B cell (primary cell): ENCODE results near the gene SGCD. TPM values are rescaled to one million over a fixed set of nuclear protein-coding genes. Genes with fewer than 3 reads are reported as not detected.

Source experiments
- ATAC-seq: fragments of 200-7000 bp; cut with Tn5 transposase; one replicate; pipeline ENCODE4 v1.10.0; 2021; ENCODE audit warnings: low read depth, mild to moderate bottlenecking, moderate number of reproducible peaks, moderate library complexity
- CTCF ChIA-PET: fragments of 350-600 bp; sonication (Branson Sonifier 250); formaldehyde crosslinking; loops from one replicate; lab custom pipeline; 2021; ENCODE audit warnings: antibody characterized with exemption, inconsistent platforms; lab: Charles Lee
- POLR2A ChIA-PET: fragments of 350-600 bp; sonication (Branson Sonifier 250); formaldehyde crosslinking; loops from one replicate; lab custom pipeline; 2021; ENCODE audit warnings: antibody characterized with exemption; lab: Charles Lee
- DNase-seq: peaks from one replicate; pipeline ENCODE4 v3.0.0; 2013
- H2AFZ ChIP-seq: 2 replicates; pipeline ENCODE4 v1.6.1; 2012; ENCODE audit warnings: mild to moderate bottlenecking, low read depth, low read length; ENCODE audit not compliant: insufficient read depth, poor library complexity, severe bottlenecking
- H3K27ac ChIP-seq, 2 donors: 1 replicate in 1 of 2; 2 replicates in 1 of 2; pipeline ENCODE4 v1.5.1; 2012 to 2013; ENCODE audit warnings: low read length in 2 of 2, mild to moderate bottlenecking in 2 of 2, moderate library complexity in 1 of 2
- H3K27me3 ChIP-seq, 4 experiments: fragments of 200-600 bp in 1 of 4; sonication (generic) in 1 of 4; replicated peaks in 1 of 4; 1 replicate in 2 of 4; 2 replicates in 2 of 4; pipeline versions ENCODE4 v1.6.1 to v1.7.0; 2013 to 2016; ENCODE audit warnings: low read length in 3 of 4, mild to moderate bottlenecking in 2 of 4, mixed read lengths in 1 of 4, moderate library complexity in 1 of 4; ENCODE audit not compliant: insufficient read depth in 4 of 4, control insufficient read depth in 3 of 4; ENCODE audit errors: control extremely low read depth in 1 of 4
- H3K36me3 ChIP-seq, 2 experiments: replicated peaks in 1 of 2; 1 replicate in 1 of 2; 2 replicates in 1 of 2; pipeline versions ENCODE4 v1.6.1 to v1.7.1; 2013; ENCODE audit warnings: low read length in 1 of 2; ENCODE audit not compliant: insufficient read depth in 2 of 2, control insufficient read depth in 1 of 2; ENCODE audit errors: control extremely low read depth in 1 of 2, extremely low read depth in 1 of 2
- H3K4me1 ChIP-seq, 2 donors: fragments of 200-600 bp in 1 of 2; sonication (generic) in 1 of 2; 1 replicate in 1 of 2; 2 replicates in 1 of 2; pipeline versions ENCODE4 v1.5.1 to v1.6.1; 2013 to 2017; ENCODE audit warnings: low read length in 2 of 2; ENCODE audit not compliant: control insufficient read depth in 2 of 2, insufficient read depth in 2 of 2
- H3K4me2 ChIP-seq: replicated peaks from 2 replicates; pipeline ENCODE3; 2012; ENCODE audit warnings: mild to moderate bottlenecking, low read depth, low read length; ENCODE audit not compliant: poor library complexity, severe bottlenecking
- H3K4me3 ChIP-seq, 5 experiments: fragments of 200-600 bp in 1 of 5; sonication (generic) in 1 of 5; 1 replicate in 3 of 5; 2 replicates in 2 of 5; pipeline versions ENCODE4 v1.5.1 to v1.7.0; 2011 to 2016; ENCODE audit warnings: low read length in 4 of 5, mild to moderate bottlenecking in 4 of 5, low read depth in 2 of 5, control low read depth in 1 of 5, moderate library complexity in 1 of 5; ENCODE audit not compliant: insufficient read depth in 1 of 5; ENCODE audit errors: control extremely low read depth in 1 of 5, extremely low read depth in 1 of 5
- H3K79me2 ChIP-seq: fragments of 200-600 bp; sonication (generic); one replicate; pipeline ENCODE4 v1.6.0; 2016; ENCODE audit warnings: low read length; ENCODE audit not compliant: control insufficient read depth, insufficient read depth
- H3K9ac ChIP-seq: fragments of 200-600 bp; sonication (generic); 2 replicates; pipeline ENCODE4 v1.6.1; 2017; ENCODE audit warnings: mild to moderate bottlenecking, low read length, moderate library complexity
- H3K9me3 ChIP-seq, 3 donors: one replicate each; pipeline versions ENCODE4 v1.6.1 to v1.7.1; 2013; ENCODE audit warnings: low read length in 2 of 3; ENCODE audit not compliant: control insufficient read depth in 2 of 3, insufficient read depth in 1 of 3; ENCODE audit errors: control extremely low read depth in 1 of 3
- H4K20me1 ChIP-seq: 2 replicates; pipeline ENCODE4 v1.6.0; 2012; ENCODE audit warnings: mild to moderate bottlenecking, low read length; ENCODE audit not compliant: insufficient read depth, control insufficient read depth, poor library complexity, severe bottlenecking
- H3K27ac Mint-ChIP-seq: one replicate; pipeline ENCODE4 v1.8.0; 2021; ENCODE audit warnings: mixed read lengths
- H3K27me3 Mint-ChIP-seq: one replicate; pipeline ENCODE4 v1.8.0; 2021; ENCODE audit warnings: mixed read lengths
- H3K4me1 Mint-ChIP-seq: one replicate; pipeline ENCODE4 v1.8.0; 2021; ENCODE audit warnings: mixed read lengths
- H3K4me3 Mint-ChIP-seq: one replicate; pipeline ENCODE4 v1.8.0; 2021; ENCODE audit warnings: mixed read lengths
- H3K9me3 Mint-ChIP-seq: one replicate; pipeline ENCODE4 v1.8.0; 2022; ENCODE audit warnings: mixed read lengths; ENCODE audit not compliant: insufficient read depth
- EZH2 ChIP-seq: IDR thresholded peaks from 2 replicates; pipeline ENCODE4 v1.6.1; 2012; ENCODE audit warnings: borderline replicate concordance, low read depth, mild to moderate bottlenecking, moderate library complexity, low read length; ENCODE audit not compliant: insufficient read depth, poor library complexity, severe bottlenecking
- WGBS: methylation state at CpG from one replicate; pipeline ENCODE4 v1.1.5; 2013; ENCODE audit warnings: missing lambda C conversion rate; ENCODE audit not compliant: insufficient coverage; 5-methylcytosine and 5-hydroxymethylcytosine counted together
- intact Hi-C: fragments of 100-400 bp; cut with micrococcal nuclease; formaldehyde crosslinking; loops from one replicate; pipeline ENCODE4 v1.10.0; 2022
- polyA plus RNA-seq: library from polyadenylated mRNA; depleted of rRNA; stranded (reverse); fragments of >200 nt; gene quantifications from 2 replicates; pipeline ENCODE4 v1.2.3, GENCODE V29; 2012
- total RNA-seq, 2 donors: library from RNA; stranded (reverse); fragments of 120-200 nt in 1 of 2; gene quantifications; 1 replicate in 1 of 2; 2 replicates in 1 of 2; pipeline versions ENCODE4 v1.2.3 to v1.2.4, GENCODE V29; 2013 to 2022
- TF ChIP-seq, protein P1 (sequence below): fragments of 200-600 bp; IDR thresholded peaks from one replicate; pipeline ENCODE4 v1.8.0; 2022; ENCODE audit warnings: antibody characterized with exemption, mild to moderate bottlenecking

The SGCD gene
- total and polyA plus RNA-seq, 2 donors (not counting 1 experiment from before 2014, with no cell fraction given) = not detected

DNA sequence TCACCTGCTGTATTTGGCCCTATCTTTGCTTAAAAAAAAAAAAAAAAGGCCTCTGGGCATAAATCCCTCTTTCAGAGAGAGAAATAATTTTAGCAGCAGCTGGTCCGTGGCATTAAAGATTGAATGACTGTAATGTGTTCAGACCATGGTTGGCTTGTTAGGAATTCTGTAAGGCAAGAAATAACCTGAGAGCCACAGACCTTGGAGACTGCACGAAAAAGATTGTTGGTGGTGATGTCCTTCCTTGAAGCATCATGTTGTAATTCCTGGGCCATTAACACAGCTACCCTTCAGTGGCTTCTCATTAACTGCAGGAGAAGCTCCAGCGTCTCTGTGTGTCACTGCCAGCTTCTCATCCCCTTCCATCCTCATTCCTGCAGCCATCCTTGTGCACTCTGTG lies 79.0 kb downstream of the SGCD start:
- no peaks in the 10 kb centered on the region for H3K36me3 ChIP-seq
- no peak overlapping the region for H3K4me3 ChIP-seq
- H3K27ac ChIP-seq = no peak overlapping the region
- Mint-ChIP-seq H3K9me3 (no peaks in the 10 kb centered on the region), H3K27ac (peak overlapping the region; percentile 2), H3K27me3 (peaks cover 8% of the 10 kb centered on the region), H3K4me1 (peaks cover 15% of the 10 kb centered on the region), H3K4me3 (no peak overlapping the region)
- no peak for ATAC-seq
- H3K9ac ChIP-seq = no peak overlapping the region
- CTCF ChIA-PET = no interaction called here
- no peaks in the 10 kb centered on the region for H3K27me3 ChIP-seq
- no peak overlapping the region for H3K4me2 ChIP-seq
- peaks cover 10 to 17% of the 10 kb centered on the region in 2 donors for H3K4me1 ChIP-seq
- DNase-seq = no peak
- no peaks in the 10 kb centered on the region for H3K9me3 ChIP-seq
- 100% methylated on average over 3 of the region's 3 CpGs for WGBS
- no peak overlapping the region for H2AFZ ChIP-seq
- POLR2A ChIA-PET = no interaction called here
- no peaks in the 10 kb centered on the region for H3K79me2 ChIP-seq
- TF ChIP-seq EZH2 = no peak
- TF ChIP-seq, protein P1, sequence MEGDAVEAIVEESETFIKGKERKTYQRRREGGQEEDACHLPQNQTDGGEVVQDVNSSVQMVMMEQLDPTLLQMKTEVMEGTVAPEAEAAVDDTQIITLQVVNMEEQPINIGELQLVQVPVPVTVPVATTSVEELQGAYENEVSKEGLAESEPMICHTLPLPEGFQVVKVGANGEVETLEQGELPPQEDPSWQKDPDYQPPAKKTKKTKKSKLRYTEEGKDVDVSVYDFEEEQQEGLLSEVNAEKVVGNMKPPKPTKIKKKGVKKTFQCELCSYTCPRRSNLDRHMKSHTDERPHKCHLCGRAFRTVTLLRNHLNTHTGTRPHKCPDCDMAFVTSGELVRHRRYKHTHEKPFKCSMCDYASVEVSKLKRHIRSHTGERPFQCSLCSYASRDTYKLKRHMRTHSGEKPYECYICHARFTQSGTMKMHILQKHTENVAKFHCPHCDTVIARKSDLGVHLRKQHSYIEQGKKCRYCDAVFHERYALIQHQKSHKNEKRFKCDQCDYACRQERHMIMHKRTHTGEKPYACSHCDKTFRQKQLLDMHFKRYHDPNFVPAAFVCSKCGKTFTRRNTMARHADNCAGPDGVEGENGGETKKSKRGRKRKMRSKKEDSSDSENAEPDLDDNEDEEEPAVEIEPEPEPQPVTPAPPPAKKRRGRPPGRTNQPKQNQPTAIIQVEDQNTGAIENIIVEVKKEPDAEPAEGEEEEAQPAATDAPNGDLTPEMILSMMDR = no peak
- intact Hi-C loops = loop anchor here (10.0 kb wide), 1 partner anchor 739 kb away; the partner anchor contains the start of gene MED7
- H4K20me1 ChIP-seq = no peaks in the 10 kb centered on the region

DNA sequence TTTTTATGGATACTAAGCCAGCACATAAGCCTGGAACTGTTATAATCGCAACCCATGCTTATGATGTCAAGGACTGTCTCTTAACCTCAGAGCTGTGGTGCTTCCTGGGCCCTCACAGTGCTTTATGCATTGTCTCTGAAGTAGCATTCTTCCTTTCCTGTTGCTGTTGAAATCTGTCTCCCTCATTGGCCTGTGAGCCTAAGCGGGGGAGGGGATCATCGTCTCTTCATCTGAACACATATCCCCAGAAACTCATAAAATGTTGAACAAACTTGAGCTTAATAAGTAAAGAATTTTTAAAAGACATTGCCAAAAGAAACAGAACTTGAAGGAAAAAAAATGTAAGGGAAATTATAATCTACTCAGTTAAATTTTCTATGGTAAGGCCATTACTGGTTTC lies 80.3 kb downstream of the SGCD start:
- ATAC-seq (no peak), DNase-seq (no peak)
- Histone ChIP-seq H3K36me3 (no peaks in the 10 kb centered on the region), H4K20me1 (no peaks in the 10 kb centered on the region), H3K9me3 (no peaks in the 10 kb centered on the region), H3K4me2 (no peak overlapping the region), H3K27me3 (no peaks in the 10 kb centered on the region), H3K9ac (no peak overlapping the region), H3K4me3 (no peak overlapping the region), H3K27ac (no peak overlapping the region), H2AFZ (no peak overlapping the region), H3K79me2 (no peaks in the 10 kb centered on the region), H3K4me1 (peaks cover 5 to 10% of the 10 kb centered on the region in 2 donors)
- no peak for TF ChIP-seq EZH2
- TF ChIP-seq, protein P1 = no peak
- intact Hi-C loops = loop anchor here (10.0 kb wide), 1 partner anchor 738 kb away; the partner anchor contains the start of gene MED7
- 91% methylated on average over 1 of the region's 3 CpGs for WGBS
- no peaks in the 10 kb centered on the region for H3K9me3 Mint-ChIP-seq
- H3K27ac Mint-ChIP-seq = no peak overlapping the region
- ChIA-PET CTCF (no interaction called here), POLR2A (no interaction called here)
- H3K4me1 Mint-ChIP-seq = peaks cover 9% of the 10 kb centered on the region
- H3K27me3 Mint-ChIP-seq = peaks cover 8% of the 10 kb centered on the region
- no peak overlapping the region for H3K4me3 Mint-ChIP-seq
